ENCODE data around the gene GSK3B.

GRCh38 chr3:120114981-120115380, 20.7 kb upstream of the GSK3B start:
- TF ChIP-seq CTCF (IDR thresholded peaks at IDR 0.05) (no peak), POLR2AphosphoS5 (IDR thresholded peaks at IDR 0.05) (no peak)

Measured in breast epithelium (tissue), 3 donors.